ENCODE measurements around the gene EXOC1L.

GRCh38 chr4:55874831-55875230 lies 55.2 kb downstream of the EXOC1L start:
- no peak for TF ChIP-seq GATA3 (IDR thresholded peaks at IDR 0.05; ENCODE audit: low read depth, low read length)
- TF ChIP-seq GATA2 (IDR thresholded peaks at IDR 0.05; ENCODE audit: low read depth, low read length), result no peak
